Vagina (tissue), 2 donors: ENCODE results near the gene RPTOR.

Source experiments
- POLR2A ChIP-seq, 2 donors: fragments of 450-650 bp; IDR thresholded peaks; one replicate each; pipeline ENCODE4 v1.6.1; 2017; ENCODE audit warnings: antibody characterized with exemption in 2 of 2, mild to moderate bottlenecking in 2 of 2, moderate library complexity in 2 of 2
- POLR2AphosphoS5 ChIP-seq, 2 donors: sonication (generic); formaldehyde crosslinking; IDR thresholded peaks; one replicate each; pipeline ENCODE4 v1.9.0; 2017; ENCODE audit warnings: antibody characterized with exemption in 2 of 2, mild to moderate bottlenecking in 2 of 2, low read depth in 1 of 2; ENCODE audit not compliant: insufficient read depth in 1 of 2
- TF ChIP-seq, protein P1 (sequence below), 3 experiments: fragments of 450-650 bp in 2 of 3; fragments of 200-600 bp in 1 of 3; sonication (generic) in 1 of 3; IDR thresholded peaks; one replicate each; pipeline ENCODE4 v1.5.1; 2017 to 2019; ENCODE audit warnings: antibody characterized with exemption in 3 of 3, mild to moderate bottlenecking in 2 of 3, moderate library complexity in 2 of 3

DNA sequence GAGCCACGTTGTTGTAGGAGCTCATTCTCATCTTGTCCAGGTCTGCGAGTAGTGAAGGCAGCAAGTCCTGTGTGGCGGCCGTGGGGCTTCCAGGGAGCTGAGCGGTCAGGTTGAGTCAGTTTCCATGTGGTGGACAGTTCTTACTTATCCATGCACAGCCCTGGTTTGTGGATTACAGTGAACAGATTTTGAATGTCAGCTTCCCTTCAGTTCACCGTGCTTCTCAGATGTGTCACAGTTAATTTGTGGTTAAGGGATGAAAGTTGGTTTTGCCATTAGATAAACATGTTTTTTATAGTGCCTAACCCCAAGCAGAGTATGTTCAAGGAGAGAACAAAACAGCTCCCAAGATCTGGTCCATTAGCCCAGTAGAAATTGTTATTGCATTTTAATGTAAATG lies 103.1 kb downstream of the RPTOR start:
- TF ChIP-seq, protein P1, sequence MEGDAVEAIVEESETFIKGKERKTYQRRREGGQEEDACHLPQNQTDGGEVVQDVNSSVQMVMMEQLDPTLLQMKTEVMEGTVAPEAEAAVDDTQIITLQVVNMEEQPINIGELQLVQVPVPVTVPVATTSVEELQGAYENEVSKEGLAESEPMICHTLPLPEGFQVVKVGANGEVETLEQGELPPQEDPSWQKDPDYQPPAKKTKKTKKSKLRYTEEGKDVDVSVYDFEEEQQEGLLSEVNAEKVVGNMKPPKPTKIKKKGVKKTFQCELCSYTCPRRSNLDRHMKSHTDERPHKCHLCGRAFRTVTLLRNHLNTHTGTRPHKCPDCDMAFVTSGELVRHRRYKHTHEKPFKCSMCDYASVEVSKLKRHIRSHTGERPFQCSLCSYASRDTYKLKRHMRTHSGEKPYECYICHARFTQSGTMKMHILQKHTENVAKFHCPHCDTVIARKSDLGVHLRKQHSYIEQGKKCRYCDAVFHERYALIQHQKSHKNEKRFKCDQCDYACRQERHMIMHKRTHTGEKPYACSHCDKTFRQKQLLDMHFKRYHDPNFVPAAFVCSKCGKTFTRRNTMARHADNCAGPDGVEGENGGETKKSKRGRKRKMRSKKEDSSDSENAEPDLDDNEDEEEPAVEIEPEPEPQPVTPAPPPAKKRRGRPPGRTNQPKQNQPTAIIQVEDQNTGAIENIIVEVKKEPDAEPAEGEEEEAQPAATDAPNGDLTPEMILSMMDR (IDR thresholded peaks at IDR 0.05): no peak
- TF ChIP-seq POLR2AphosphoS5 (IDR thresholded peaks at IDR 0.05; ENCODE audit: insufficient read depth in 1 of 2, low read depth in 1 of 2) (no peak), POLR2A (IDR thresholded peaks at IDR 0.05) (no peak)
